HEK293 (cell line): ENCODE measurements around the gene STUB1.

ENCODE experiments used
- HOXC10 ChIP-seq: sonication (generic); formaldehyde crosslinking; IDR thresholded peaks from 2 replicates; pipeline ENCODE4 v1.8.1; 2023; ENCODE audit warnings: mild to moderate bottlenecking, missing genetic modification reagents
- MYNN ChIP-seq: fragments of 450-650 bp; formaldehyde crosslinking; IDR thresholded peaks from 2 replicates; pipeline ENCODE4 v1.5.1; 2016; ENCODE audit warnings: missing biosample characterization, missing genetic modification characterization, borderline replicate concordance
- TCF7L2 ChIP-seq: IDR thresholded peaks from 2 replicates; pipeline ENCODE4 v1.6.1; 2011; ENCODE audit warnings: low read depth, mild to moderate bottlenecking, inconsistent platforms, low read length, moderate library complexity, borderline replicate concordance
- ZBTB7A ChIP-seq: fragments of 450-650 bp; formaldehyde crosslinking; IDR thresholded peaks from 2 replicates; pipeline ENCODE4 v1.5.1; 2016; ENCODE audit warnings: low read depth, missing biosample characterization, missing genetic modification characterization
- ZBTB8A ChIP-seq: fragments of 450-650 bp; formaldehyde crosslinking; IDR thresholded peaks from 2 replicates; pipeline ENCODE4 v1.5.1; 2016; ENCODE audit warnings: missing biosample characterization, missing genetic modification characterization
- ZEB2 ChIP-seq: fragments of 450-650 bp; formaldehyde crosslinking; IDR thresholded peaks from 2 replicates; pipeline ENCODE4 v1.5.1; 2016; ENCODE audit warnings: missing biosample characterization, missing genetic modification characterization
- TF ChIP-seq, protein P1 (sequence below): fragments of 450-650 bp; formaldehyde crosslinking; IDR thresholded peaks from 2 replicates; pipeline ENCODE4 v1.5.1; 2016; ENCODE audit warnings: missing biosample characterization, missing genetic modification characterization

DNA sequence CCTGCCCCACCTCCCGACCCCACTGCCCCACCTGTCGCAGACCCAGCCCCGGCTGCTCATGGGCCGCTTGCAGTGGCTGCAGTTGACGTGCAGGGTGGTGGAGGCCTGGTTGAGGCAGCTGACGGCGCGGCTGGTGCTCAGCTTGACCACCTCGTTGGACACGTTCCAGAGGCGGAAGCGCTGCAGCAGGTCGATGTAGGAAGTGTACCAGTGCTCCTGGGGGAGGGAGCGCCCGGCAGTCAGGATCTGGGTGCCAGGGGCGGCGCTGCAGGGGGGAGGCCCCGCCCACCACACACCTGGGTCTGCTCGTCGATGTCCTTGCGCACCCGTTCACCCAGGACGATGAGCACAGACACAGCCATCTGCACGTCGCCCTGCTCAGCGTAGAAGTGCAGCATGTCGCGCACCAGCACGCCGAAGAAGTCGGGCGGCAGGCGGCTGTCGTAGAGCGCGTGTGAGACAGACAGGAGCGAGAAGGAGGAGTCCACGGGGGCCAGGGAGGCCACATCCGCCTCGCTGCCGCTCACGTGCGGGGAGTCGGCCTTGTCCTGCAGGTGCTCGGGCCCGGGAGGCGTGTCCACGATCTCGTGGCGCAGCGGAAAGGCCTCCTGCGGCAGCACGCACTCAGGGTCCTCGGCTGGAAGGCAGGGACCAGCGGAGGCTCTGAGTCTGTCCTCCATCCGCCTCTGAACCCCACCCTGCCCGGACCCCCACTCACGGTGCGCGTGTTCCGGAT lies 4.9 kb downstream of the STUB1 start:
- TF ChIP-seq, protein P1, sequence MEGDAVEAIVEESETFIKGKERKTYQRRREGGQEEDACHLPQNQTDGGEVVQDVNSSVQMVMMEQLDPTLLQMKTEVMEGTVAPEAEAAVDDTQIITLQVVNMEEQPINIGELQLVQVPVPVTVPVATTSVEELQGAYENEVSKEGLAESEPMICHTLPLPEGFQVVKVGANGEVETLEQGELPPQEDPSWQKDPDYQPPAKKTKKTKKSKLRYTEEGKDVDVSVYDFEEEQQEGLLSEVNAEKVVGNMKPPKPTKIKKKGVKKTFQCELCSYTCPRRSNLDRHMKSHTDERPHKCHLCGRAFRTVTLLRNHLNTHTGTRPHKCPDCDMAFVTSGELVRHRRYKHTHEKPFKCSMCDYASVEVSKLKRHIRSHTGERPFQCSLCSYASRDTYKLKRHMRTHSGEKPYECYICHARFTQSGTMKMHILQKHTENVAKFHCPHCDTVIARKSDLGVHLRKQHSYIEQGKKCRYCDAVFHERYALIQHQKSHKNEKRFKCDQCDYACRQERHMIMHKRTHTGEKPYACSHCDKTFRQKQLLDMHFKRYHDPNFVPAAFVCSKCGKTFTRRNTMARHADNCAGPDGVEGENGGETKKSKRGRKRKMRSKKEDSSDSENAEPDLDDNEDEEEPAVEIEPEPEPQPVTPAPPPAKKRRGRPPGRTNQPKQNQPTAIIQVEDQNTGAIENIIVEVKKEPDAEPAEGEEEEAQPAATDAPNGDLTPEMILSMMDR (tag by site-specific recombination), result no peak
- TF ChIP-seq ZEB2, result no peak
- TF ChIP-seq ZBTB8A (tag by site-specific recombination), result no peak
- TF ChIP-seq ZBTB7A (tag by site-specific recombination), result no peak
- no peak for TF ChIP-seq MYNN (tag by site-specific recombination)
- no peak for TF ChIP-seq TCF7L2
- no peak for TF ChIP-seq HOXC10 (CRISPR knock-in tag)
